GM18909 (cell line): ENCODE data around the gene SULF2.

Experiments
- ATAC-seq: cut with Tn5 transposase; IDR thresholded peaks from one replicate; pipeline ENCODE4 v1.9.1; 2021; ENCODE audit warnings: mild to moderate bottlenecking; ENCODE audit not compliant: unreplicated experiment, poor library complexity

The SULF2 gene

GRCh38 chr20:47785854-47786764, 828 bp upstream of the SULF2 start:
- no peak for ATAC-seq

GRCh38 chr20:47784599-47785310, 526 bp downstream of the SULF2 start:
- no peak for ATAC-seq

DNA sequence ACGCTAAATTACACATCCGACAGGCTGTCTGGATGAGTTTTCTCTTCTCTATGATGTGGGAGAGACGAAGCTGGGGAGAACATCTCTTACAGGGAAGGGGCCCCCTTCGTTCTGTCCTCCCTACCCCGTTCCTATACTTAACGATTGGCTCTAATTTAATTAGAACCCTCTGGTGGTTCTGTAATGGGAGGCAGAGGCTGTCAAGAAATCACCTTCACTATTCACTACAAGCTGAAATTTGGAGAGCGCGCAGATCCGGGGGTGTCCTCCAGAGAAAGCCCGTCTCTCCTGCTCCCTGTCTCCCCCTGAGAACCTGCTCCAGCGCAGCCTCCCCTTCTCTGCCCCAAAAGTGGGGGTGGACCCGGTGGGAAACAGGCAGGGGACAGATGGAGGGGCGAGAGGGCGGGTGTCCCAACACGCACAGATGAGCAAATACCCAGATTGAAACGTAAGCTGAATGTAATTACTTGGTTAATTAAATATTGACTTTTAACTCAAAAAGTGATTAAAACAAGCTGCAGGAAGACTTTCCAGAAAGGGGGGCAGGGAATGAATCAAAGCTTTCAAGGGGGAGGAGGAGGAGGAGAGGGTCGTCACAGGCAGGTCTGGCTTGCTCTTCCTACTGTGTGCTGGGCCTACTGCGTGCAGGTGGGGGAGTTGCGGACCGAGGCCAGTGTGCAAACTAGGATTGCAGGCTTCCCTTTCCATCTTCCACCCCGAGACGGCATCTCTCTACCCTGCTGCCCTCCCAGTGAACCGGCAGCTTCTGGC, 1.3 kb downstream of the SULF2 start:
- ATAC-seq, result no peak

GRCh38 chr20:47782920-47783552, 2.2 kb downstream of the SULF2 start:
- ATAC-seq, result no peak

GRCh38 chr20:47782076-47782475, 3.2 kb downstream of the SULF2 start:
- ATAC-seq, result no peak

DNA sequence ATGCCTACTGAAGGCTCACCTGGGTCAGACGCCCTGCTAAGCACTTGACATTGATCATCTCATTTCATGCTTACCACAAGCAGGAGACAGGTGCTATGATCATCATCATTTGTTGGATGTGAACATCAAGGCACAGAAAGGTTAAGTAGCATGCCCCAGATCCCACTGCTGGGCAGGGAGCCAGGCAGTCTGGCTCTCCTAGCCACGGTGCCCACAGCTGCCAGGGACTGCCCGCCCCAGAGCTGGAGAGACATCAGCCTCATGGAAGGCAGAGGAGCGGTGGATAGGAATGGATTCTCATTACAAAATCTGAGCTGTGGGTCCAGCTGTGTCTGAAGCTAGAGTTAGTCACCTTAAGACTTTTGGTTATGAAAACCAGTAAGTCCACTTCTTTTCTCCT, 3.6 kb downstream of the SULF2 start:
- no peak for ATAC-seq

DNA sequence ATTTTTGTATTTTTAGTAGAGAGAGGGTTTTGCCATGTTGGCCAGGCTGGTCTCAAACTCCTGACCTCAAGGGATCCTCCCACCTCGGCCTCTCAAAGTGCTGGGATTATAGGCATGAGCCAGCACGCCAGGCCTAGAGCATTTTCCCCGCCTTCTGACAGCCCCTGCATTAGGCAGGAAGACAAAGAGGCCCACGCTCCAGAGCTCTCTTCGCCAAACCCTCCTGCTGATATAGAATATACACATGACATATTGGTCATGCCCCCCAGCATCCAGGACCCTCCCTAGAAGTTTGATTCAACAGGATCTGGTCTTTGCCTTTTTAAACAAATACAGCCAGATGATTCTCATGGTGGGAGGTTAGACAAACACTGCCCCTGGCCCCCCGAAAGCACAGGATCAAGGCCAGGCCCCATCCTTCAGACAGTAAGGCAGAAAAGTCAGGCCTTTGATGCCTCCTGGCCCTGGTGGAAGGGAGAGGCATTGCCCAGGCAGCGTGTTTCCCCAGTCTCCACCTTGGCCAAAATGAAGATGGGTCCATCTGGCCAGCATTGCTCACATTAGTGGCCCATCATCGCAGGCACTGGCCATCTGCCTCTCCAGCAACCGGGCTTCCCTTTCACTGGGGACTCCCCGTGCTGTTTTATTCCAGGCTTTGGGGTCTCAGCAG, 4.4 kb downstream of the SULF2 start:
- no peak for ATAC-seq

GRCh38 chr20:47778398-47779354, 6.6 kb downstream of the SULF2 start:
- ATAC-seq, result no peak

DNA sequence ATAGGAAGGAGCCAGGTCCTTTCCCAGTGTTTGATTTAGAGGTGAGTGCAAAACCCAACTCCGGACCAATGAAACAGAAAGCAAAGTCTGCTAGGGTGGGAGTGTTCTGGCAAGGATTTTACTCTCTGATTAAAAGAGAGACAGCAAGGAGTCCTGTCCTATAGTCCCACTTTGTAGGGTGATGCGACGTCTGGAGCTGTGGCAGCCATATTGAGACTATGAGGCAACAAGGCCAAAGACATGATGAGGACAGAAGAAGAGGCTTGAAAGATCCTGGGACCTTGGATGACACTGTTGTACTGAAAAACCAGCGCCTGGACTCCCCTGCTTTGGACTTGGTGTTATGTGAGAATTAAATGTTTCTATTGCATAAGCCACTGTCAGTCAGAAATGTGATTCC, 8.1 kb downstream of the SULF2 start:
- no peak for ATAC-seq

DNA sequence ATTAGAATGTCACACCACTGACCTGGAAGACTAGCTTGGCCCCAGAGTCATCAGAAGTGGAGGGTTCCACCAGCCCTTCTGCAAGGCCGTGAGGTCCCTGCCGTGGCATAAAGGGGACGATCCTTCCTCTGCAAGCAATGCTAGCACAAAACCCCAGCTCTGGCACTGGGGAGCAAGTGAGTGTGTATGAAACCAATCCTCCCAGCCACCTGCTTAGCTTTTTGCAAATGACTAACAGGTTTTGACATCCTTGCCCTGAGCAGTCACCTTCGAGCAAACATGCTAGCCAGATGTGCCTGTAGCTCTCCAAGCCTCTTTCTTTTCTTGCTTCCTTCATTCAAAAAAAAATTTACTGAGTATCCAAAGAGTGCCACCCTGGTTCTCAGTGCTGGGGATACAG, 8.6 kb downstream of the SULF2 start:
- ATAC-seq, result no peak

DNA sequence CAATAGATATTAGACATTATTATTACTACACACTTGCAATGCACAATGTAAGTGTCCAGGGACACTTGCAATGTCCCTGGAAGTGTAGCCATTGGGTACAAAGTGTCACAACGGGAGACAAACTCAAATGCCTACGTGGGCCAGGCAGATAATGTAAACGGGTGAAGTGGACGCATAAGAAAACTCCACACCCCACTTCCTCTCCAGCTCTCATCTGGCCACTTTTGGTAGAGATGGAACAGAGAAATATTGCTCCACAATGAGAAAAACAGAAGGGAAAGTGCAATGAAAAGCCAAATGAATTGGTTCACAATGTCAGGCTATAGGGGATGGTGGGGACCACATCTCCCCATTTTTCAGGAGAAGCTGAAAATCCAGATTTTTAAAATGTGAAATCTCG, 9.4 kb downstream of the SULF2 start:
- ATAC-seq, result no peak

GRCh38 chr20:47775039-47775438, 10.2 kb downstream of the SULF2 start:
- no peak for ATAC-seq

- no peak for ATAC-seq
Observed at GRCh38 chr20:47774131-47774777, 11.0 kb downstream of the SULF2 start.

DNA sequence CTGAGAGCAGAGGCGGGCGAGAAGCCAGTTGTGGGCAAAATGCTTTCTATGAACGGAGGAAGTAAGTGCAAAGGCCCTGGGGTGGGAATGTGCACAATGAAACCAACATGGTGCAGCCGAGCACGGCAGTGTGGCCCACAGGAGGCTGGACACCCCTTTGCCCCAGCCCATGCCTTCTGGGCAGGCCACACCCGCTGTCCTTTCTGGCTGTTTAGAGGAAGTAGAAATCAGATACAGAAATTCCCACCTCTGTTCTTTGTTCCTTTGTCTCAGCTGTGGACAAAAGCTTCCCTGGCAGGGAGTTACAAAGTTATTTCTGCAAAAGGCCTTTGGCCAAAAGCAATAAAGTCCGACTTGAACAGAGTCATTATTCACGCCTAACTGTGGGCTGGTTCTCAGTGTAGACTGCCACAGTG, 11.9 kb downstream of the SULF2 start:
- ATAC-seq, result no peak

DNA sequence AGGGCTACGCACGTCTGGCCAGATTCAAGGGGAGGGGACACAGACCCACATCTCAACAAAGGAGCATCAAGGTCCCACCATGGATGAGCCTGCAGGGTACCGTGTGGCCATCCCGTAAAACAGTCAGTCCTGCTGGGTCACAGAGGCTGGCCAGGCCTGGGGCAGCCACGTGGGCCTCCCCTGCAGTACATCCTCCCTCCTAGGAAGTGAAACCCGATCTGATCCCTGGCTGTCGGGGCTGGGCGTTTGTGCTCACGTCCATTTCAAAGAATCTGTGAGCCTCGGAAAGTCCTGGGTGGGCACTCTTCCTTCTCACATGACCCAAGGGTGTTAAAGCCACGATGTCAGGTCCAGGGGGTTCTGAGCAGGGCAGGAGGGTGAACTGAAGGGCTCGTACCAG, 14.3 kb downstream of the SULF2 start:
- ATAC-seq, result no peak

GRCh38 chr20:47768016-47768824, 17.1 kb downstream of the SULF2 start:
- no peak for ATAC-seq
